Testis (tissue), 3 donors: Measurements from ENCODE around the gene HTT. TPM values are rescaled to one million over a fixed set of nuclear protein-coding genes. Genes with fewer than 3 reads are reported as not detected.

Experiments used
- DNase-seq: peaks from one replicate; pipeline ENCODE4 v3.0.0-alpha.2; 2019
- H3K27ac ChIP-seq, 2 donors: fragments of 200-600 bp; sonication (generic); one replicate each; pipeline ENCODE4 v1.5.1; 2019
- H3K27me3 ChIP-seq: fragments of 200-600 bp; sonication (generic); one replicate; pipeline ENCODE4 v1.5.1; 2019
- H3K36me3 ChIP-seq: fragments of 200-600 bp; sonication (generic); one replicate; pipeline ENCODE4 v1.5.1; 2017; ENCODE audit warnings: low read depth; ENCODE audit errors: missing control alignments
- H3K4me1 ChIP-seq: fragments of 200-600 bp; sonication (generic); one replicate; pipeline ENCODE4 v1.5.1; 2019
- H3K4me3 ChIP-seq, 2 donors: fragments of 200-600 bp; sonication (generic); one replicate each; pipeline ENCODE4 v1.5.1; 2017 to 2019
- H3K9me3 ChIP-seq: fragments of 200-600 bp; sonication (generic); one replicate; pipeline ENCODE4 v1.5.1; 2017
- POLR2A ChIP-seq: fragments of 450-650 bp; IDR thresholded peaks from one replicate; pipeline ENCODE4 v1.6.1; 2017; ENCODE audit warnings: antibody characterized with exemption, mild to moderate bottlenecking, moderate library complexity
- WGBS, 2 donors: methylation state at CpG; one replicate each; pipeline ENCODE4 v1.1.5; 2018; 5-methylcytosine and 5-hydroxymethylcytosine counted together
- intact Hi-C: fragments of 100-400 bp; cut with DNase I; formaldehyde crosslinking; loops from one replicate; pipeline ENCODE4 v1.15.1; 2023; ENCODE audit warnings: low total_unique reads
- polyA plus RNA-seq: library from polyadenylated mRNA; stranded (reverse); fragments of 350-450 nt; fragmentation: Illumina TruSeq; extraction: RNeasy Lipid Tissue Mini Kit (QIAGEN cat#74804); gene quantifications from one replicate; pipeline ENCODE4 v1.2.3, GENCODE V29; 2014; ENCODE audit warnings: low read depth, low replicate concordance; ENCODE audit not compliant: insufficient read depth
- total RNA-seq, 2 donors: library from RNA; depleted of rRNA; stranded (reverse); fragments of >200 nt; gene quantifications; one replicate each; pipeline ENCODE4 v1.2.3, GENCODE V29; 2016
- TF ChIP-seq, protein P1 (sequence below), 3 experiments: fragments of 450-650 bp in 2 of 3; fragments of 200-600 bp in 1 of 3; sonication (generic) in 1 of 3; IDR thresholded peaks; one replicate each; pipeline ENCODE4 v1.5.1; 2016 to 2019; ENCODE audit warnings: antibody characterized with exemption in 3 of 3, mild to moderate bottlenecking in 2 of 3, moderate library complexity in 1 of 3

Gene HTT
- total and polyA plus RNA-seq, 3 donors from 2014 or later: 45.2 to 168 (median 146) TPM

DNA sequence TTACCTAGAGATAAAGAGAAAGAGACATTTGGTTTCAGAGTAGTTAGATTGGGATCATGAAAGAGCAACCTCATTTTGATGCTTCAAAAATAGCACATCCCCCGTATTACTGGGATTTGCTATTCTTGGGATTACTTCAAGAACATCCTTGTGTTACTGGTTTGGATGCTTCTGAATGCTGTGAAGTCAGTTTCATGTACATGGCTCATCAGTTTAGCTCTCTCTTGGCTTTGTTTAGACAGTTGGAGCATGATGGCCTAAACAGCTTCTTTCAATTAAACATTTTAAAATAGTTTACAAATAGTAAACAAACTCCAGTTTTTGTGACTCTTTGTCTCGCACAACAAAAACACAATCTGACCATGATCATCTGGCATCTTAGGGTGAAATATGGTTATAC lies 23.9 kb downstream of the HTT start:
- H3K27me3 ChIP-seq: no peaks in the 10 kb centered on the region
- no peaks in the 10 kb centered on the region for H3K9me3 ChIP-seq
- H3K27ac ChIP-seq: no peak overlapping the region
- TF ChIP-seq, protein P1, sequence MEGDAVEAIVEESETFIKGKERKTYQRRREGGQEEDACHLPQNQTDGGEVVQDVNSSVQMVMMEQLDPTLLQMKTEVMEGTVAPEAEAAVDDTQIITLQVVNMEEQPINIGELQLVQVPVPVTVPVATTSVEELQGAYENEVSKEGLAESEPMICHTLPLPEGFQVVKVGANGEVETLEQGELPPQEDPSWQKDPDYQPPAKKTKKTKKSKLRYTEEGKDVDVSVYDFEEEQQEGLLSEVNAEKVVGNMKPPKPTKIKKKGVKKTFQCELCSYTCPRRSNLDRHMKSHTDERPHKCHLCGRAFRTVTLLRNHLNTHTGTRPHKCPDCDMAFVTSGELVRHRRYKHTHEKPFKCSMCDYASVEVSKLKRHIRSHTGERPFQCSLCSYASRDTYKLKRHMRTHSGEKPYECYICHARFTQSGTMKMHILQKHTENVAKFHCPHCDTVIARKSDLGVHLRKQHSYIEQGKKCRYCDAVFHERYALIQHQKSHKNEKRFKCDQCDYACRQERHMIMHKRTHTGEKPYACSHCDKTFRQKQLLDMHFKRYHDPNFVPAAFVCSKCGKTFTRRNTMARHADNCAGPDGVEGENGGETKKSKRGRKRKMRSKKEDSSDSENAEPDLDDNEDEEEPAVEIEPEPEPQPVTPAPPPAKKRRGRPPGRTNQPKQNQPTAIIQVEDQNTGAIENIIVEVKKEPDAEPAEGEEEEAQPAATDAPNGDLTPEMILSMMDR (IDR thresholded peaks at IDR 0.05): no peak
- no peak for TF ChIP-seq POLR2A
- WGBS, 2 donors: 57 to 63% methylated on average over 2 of the region's 2 CpGs
- H3K4me1 ChIP-seq: no peaks in the 10 kb centered on the region
- DNase-seq: no peak
- H3K36me3 ChIP-seq: no peaks in the 10 kb centered on the region
- intact Hi-C loops: no loop called here
- no peak overlapping the region for H3K4me3 ChIP-seq

DNA sequence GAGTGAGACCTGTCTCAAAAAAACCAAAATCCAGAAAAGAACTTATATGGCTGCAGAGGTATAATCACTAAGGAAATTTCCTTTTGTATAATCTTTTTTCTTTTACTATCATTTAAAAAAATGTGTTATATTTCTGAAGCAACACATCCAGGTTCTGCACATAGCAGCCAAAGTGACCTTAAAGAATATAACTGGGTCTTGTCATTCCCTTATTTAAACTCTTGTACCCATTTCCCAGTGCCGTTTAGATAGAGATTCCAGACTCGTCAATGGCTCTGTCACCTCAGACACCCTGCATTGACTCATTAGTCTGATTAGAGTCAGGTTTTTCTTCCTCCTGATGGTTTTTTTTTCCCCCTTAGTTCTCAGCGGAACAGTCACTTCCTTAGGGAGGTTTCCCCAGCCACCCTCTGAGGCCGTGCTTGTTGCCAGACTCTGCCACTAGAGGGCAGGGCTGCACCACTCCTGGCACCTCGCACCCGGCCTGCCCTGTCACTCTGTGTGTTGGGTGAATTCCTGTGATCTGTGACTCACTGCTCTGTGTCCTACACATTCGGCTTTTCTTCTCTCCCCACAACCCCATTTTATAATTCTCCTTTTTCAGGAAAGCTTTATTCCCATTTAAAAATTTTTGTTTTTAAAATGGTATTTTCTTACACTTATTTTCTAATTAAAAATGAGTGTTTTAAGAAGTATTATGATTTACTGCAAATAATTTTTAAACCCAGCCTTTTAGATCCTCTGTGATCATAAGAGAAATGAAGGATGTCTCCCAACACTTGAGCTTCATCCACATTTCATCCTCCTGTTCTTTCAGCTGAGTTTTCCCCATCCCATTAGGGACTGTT lies 32.1 kb downstream of the HTT start:
- Histone ChIP-seq H3K4me3 (no peak overlapping the region), H3K4me1 (no peaks in the 10 kb centered on the region), H3K27ac (no peak overlapping the region), H3K9me3 (no peaks in the 10 kb centered on the region), H3K27me3 (no peaks in the 10 kb centered on the region), H3K36me3 (no peaks in the 10 kb centered on the region)
- intact Hi-C loops: no loop called here
- peak; percentile 88 for DNase-seq
- WGBS, 2 donors: 31 to 33% methylated on average over 7 of the region's 7 CpGs
- TF ChIP-seq POLR2A: no peak
- TF ChIP-seq, protein P1 (IDR thresholded peaks at IDR 0.05): peak; percentile 77 to 91 (median 85)

DNA sequence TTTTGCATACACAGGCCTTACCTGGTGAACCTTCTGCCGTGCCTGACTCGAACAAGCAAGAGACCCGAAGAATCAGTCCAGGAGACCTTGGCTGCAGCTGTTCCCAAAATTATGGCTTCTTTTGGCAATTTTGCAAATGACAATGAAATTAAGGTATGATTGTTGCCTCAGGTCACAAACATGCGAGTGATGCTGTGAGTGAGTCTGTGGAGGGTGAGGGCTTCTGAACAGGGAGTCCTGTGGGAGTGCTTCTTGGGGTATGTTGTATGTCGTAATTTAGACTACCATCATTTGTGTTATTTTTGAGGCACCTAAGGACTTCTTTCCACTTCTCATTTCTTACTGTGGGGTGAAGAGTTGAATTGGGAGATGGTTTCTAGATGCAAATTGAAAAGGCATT lies 32.8 kb downstream of the HTT start:
- H3K4me1 ChIP-seq: no peaks in the 10 kb centered on the region
- H3K27ac ChIP-seq: no peak overlapping the region
- intact Hi-C loops: no loop called here
- no peaks in the 10 kb centered on the region for H3K9me3 ChIP-seq
- WGBS, 2 donors: 86 to 87% methylated on average over 5 of the region's 5 CpGs
- no peak for DNase-seq
- no peak for TF ChIP-seq POLR2A
- TF ChIP-seq, protein P1 (IDR thresholded peaks at IDR 0.05): no peak
- H3K36me3 ChIP-seq: no peaks in the 10 kb centered on the region
- no peaks in the 10 kb centered on the region for H3K27me3 ChIP-seq
- H3K4me3 ChIP-seq: no peak overlapping the region

DNA sequence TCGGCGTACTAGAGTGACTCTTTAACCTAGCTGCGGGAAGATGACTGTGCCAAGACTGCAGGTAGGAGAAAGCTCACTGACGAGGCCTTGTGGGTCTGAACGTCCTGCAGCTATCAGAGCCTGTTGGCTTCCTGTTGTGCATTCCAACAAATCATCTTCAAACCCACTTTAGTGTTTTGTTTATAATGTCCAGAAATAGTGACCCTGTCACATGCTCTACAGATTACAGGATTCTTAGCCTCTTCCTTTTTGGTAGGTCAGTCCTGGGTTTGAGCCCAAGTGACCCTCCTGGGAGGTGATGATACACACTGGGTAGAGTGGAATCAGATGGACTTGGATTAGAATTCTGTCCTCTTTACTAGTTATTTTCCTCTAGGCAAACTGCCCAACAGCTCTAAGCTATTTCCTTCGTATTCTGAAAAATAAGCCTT lies 33.2 kb downstream of the HTT start:
- H3K36me3 ChIP-seq: no peaks in the 10 kb centered on the region

More for the DNA sequence above, 33.2 kb downstream of the HTT start:
- no peak for TF ChIP-seq POLR2A
- TF ChIP-seq, protein P1 (IDR thresholded peaks at IDR 0.05): no peak
- intact Hi-C loops: no loop called here
- Histone ChIP-seq H3K27ac (no peak overlapping the region), H3K9me3 (no peaks in the 10 kb centered on the region), H3K27me3 (no peaks in the 10 kb centered on the region), H3K4me1 (peaks cover 2% of the 10 kb centered on the region), H3K4me3 (no peak overlapping the region)
- 70 to 71% methylated on average over 6 of the region's 6 CpGs for WGBS, 2 donors
- DNase-seq: no peak
